Adrenal gland (tissue), 5 donors: ENCODE data around the gene STIP1.

Source experiments
- POLR2A ChIP-seq, 2 donors: fragments of 450-650 bp; IDR thresholded peaks; one replicate each; pipeline ENCODE4 v1.6.1; 2017; ENCODE audit warnings: antibody characterized with exemption in 2 of 2, mild to moderate bottlenecking in 2 of 2, moderate library complexity in 1 of 2
- TF ChIP-seq, protein P1 (sequence below), 6 experiments: fragments of 450-650 bp in 4 of 6; fragments of 200-600 bp in 2 of 6; sonication (generic) in 1 of 6; IDR thresholded peaks; 1 replicate in 5 of 6; 2 replicates in 1 of 6; pipeline versions ENCODE4 v1.5.1 to v1.8.0; 2016 to 2021; ENCODE audit warnings: antibody characterized with exemption in 6 of 6, mild to moderate bottlenecking in 2 of 6, moderate library complexity in 1 of 6
- donor health status: DM: no; HTN: no; CAD: no.

DNA sequence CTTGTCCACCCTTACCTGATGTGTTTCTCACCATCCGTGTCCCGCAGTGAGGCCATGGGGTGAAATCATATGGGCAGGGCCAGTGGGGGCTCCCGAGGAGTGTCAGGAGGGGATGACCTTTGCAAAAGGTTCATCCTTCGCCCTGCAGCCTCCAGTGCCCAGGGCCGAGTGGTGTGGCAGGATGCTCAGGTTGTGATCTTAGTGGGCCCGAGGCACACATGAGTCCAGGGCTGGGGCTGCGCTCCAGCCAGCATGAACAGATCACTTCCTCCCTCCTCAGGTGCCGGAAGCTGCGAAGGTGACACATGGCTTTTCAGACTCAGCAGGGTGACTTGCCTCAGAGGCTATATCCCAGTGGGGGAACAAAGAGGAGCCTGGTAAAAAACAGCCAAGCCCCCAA is 52.1 kb downstream of the STIP1 start:
- TF ChIP-seq, protein P1, sequence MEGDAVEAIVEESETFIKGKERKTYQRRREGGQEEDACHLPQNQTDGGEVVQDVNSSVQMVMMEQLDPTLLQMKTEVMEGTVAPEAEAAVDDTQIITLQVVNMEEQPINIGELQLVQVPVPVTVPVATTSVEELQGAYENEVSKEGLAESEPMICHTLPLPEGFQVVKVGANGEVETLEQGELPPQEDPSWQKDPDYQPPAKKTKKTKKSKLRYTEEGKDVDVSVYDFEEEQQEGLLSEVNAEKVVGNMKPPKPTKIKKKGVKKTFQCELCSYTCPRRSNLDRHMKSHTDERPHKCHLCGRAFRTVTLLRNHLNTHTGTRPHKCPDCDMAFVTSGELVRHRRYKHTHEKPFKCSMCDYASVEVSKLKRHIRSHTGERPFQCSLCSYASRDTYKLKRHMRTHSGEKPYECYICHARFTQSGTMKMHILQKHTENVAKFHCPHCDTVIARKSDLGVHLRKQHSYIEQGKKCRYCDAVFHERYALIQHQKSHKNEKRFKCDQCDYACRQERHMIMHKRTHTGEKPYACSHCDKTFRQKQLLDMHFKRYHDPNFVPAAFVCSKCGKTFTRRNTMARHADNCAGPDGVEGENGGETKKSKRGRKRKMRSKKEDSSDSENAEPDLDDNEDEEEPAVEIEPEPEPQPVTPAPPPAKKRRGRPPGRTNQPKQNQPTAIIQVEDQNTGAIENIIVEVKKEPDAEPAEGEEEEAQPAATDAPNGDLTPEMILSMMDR (IDR thresholded peaks at IDR 0.05), result no peak
- TF ChIP-seq POLR2A (IDR thresholded peaks at IDR 0.05), result no peak
